SU-DHL-6 (cell line): ENCODE results near the gene NLRP6.
"Not testable (repeated sequence)": the region's sequence is repeated elsewhere in the genome, so short reads cannot be mapped to it uniquely, and the experiment has no call there.

Source experiments
- H2AFZ ChIP-seq: fragments of 200-600 bp; sonication (generic); 2 replicates; pipeline ENCODE4 v1.6.1; 2014; ENCODE audit warnings: low read depth, mild to moderate bottlenecking, moderate library complexity, mixed read lengths, antibody characterized with exemption, low read length; ENCODE audit not compliant: severe bottlenecking
- H3F3A ChIP-seq: fragments of 200-600 bp; shearing (Covaris generic); 2 replicates; pipeline ENCODE4 v1.6.0; 2016; ENCODE audit warnings: antibody characterized with exemption, mild to moderate bottlenecking; ENCODE audit not compliant: insufficient read depth
- H3K27ac ChIP-seq: fragments of 200-600 bp; sonication (generic); 2 replicates; pipeline ENCODE4 v1.5.1; 2016; ENCODE audit warnings: low read depth, mild to moderate bottlenecking, low read length, moderate library complexity, mixed read lengths
- H3K27me3 ChIP-seq: fragments of 200-600 bp; sonication (generic), shearing (Covaris generic); 2 replicates; pipeline ENCODE4 v1.6.0; 2014; ENCODE audit warnings: mild to moderate bottlenecking, low read length
- H3K36me3 ChIP-seq: fragments of 200-600 bp; sonication (generic); 2 replicates; pipeline ENCODE4 v1.6.1; 2014; ENCODE audit warnings: mild to moderate bottlenecking, low read length, mixed read lengths
- H3K4me2 ChIP-seq: fragments of 300-600, 200-600 bp; shearing (Covaris generic), sonication (generic); 2 replicates; pipeline ENCODE4 v1.6.0; 2014; ENCODE audit warnings: low read length, low read depth, mild to moderate bottlenecking; ENCODE audit not compliant: poor library complexity, severe bottlenecking
- H3K4me3 ChIP-seq: fragments of 200-600 bp; sonication (generic); 2 replicates; pipeline ENCODE4 v1.5.1; 2014; ENCODE audit warnings: antibody characterized with exemption, low read length, mild to moderate bottlenecking, mixed read lengths; ENCODE audit not compliant: insufficient read depth, poor library complexity, severe bottlenecking
- H3K79me2 ChIP-seq: fragments of 200-600 bp; sonication (generic); 2 replicates; pipeline ENCODE4 v1.6.1; 2014; ENCODE audit warnings: mild to moderate bottlenecking, low read length, moderate library complexity; ENCODE audit not compliant: insufficient read depth
- H3K9ac ChIP-seq: fragments of 200-600 bp; sonication (generic); 2 replicates; pipeline ENCODE4 v1.7.0; 2014; ENCODE audit warnings: mild to moderate bottlenecking, low read length
- H3K9me2 ChIP-seq: fragments of 200-600 bp; sonication (generic); replicated peaks from 2 replicates; pipeline ENCODE4 v1.6.1; 2014; ENCODE audit warnings: low read length; ENCODE audit not compliant: insufficient read depth
- H3K9me3 ChIP-seq: fragments of 200-600 bp; sonication (generic); 2 replicates; pipeline ENCODE4 v1.6.1; 2014; ENCODE audit warnings: low read length, mixed read lengths; ENCODE audit not compliant: insufficient read depth
- H4K20me1 ChIP-seq: fragments of 200-600 bp; sonication (generic); 2 replicates; pipeline ENCODE4 v1.6.1; 2014; ENCODE audit warnings: low read depth, mild to moderate bottlenecking, antibody characterized with exemption, low read length, moderate library complexity, mixed read lengths
- EZH2phosphoT487 ChIP-seq: fragments of 200-600 bp; sonication (generic), shearing (Covaris generic); conservative IDR thresholded peaks from 2 replicates; pipeline ENCODE4 v1.6.1; 2018; ENCODE audit warnings: mild to moderate bottlenecking, antibody characterized with exemption, low read length, moderate library complexity, mixed read lengths

Gene NLRP6

DNA sequence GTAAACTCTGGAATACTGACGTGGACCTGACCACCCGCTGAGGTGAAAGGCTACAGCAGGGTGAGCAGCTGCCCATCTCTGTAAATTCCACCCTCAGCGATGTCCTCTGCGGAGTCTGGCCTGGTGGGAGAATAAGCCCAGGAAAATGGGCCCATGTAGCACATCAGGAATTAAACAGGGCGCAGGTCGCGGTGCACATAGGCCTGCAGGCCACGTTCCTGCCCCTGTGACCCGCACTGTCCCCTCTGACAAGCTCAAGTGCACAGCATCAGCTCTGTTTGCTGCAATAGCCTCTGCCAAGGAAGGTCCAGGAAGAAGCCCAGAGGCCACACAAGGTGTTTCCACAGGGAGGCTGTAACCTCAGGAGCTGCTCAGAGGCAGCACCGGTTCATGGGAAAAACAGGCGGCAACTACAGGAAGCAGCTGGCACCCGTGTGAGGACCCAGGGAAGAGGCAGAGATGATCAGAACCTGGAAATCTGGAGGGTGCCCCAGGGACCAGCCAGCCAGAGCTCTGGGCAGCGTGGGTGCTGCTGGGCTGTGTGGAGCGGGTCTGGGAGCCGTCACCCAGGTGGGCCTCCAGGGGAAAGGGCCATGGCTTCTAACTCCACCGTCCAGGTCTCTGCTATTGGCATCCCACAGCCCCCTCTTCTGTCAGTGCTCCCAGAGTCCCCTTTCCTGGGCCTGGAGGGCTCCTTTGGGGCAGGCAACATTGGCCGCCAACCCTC, 28.6 kb downstream of the NLRP6 start:
- Histone ChIP-seq H3K27ac (no peak overlapping the region), H3K4me2 (no peak overlapping the region), H3K4me3 (no peak overlapping the region), H3K36me3 (no peaks in the 10 kb centered on the region), H3K79me2 (no peaks in the 10 kb centered on the region), H3K9ac (no peak overlapping the region), H3K27me3 (no peaks in the 10 kb centered on the region), H2AFZ (no peak overlapping the region), H3K9me2 (no peaks in the 10 kb centered on the region), H3K9me3 (no peaks in the 10 kb centered on the region), H3F3A (no peaks in the 10 kb centered on the region; the same call in 1 of the 2 replicates), H4K20me1 (no peaks in the 10 kb centered on the region)
- TF ChIP-seq EZH2phosphoT487, result no peak

DNA sequence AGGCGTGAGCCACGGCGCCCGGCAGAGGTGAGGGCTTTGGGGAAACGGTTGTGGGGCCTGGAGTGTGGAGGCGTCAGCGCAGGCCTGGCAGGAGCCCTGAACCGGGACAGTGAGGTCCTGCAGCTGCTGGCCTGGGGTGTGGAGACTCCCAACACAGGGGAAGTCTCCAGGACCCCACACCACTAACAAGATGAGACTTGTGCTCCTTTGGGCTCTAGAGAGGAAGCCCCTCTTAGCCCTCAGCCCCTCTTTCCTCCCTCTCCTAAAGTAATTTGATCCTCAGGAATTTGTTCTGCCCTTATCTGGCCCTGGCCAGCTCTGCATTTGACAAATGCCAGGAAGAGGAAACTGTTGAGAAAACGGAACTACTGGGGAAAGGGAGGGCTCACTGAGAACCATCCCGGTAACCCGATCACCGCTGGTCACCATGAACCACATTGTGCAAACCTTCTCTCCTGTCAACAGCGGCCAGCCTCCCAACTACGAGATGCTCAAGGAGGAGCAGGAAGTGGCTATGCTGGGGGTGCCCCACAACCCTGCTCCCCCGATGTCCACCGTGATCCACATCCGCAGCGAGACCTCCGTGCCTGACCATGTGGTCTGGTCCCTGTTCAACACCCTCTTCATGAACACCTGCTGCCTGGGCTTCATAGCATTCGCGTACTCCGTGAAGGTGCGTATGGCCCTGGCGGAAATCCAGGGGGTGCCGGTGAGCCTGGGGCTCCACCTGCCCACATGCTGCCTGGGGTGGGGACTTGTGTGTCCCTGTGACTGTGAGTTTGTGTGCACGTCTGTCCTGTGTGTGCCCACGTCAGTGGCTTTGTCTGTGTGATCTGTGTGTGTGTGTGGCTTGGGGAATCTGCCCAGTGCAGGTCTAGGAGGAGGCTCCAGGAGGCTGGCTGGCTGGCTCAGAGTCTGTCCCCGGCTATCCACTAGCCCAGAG, 29.8 kb downstream of the NLRP6 start, which contains the start of gene IFITM2:
TSS of gene IFITM2 (plus strand) at position 51 of the 943 bp plus-strand sequence. CDS start at position 428, 377 bp downstream.
- Histone ChIP-seq H3K4me2 (peak within 1 kb of the TSS; percentile 34), H2AFZ (peak within 1 kb of the TSS; percentile 15), H3K9ac (peak within 1 kb of the TSS; percentile 15; the same call in 1 of the 2 replicates)
- not testable (repeated sequence) for H3K36me3 ChIP-seq, H3K27ac ChIP-seq, H3F3A ChIP-seq, H3K9me3 ChIP-seq, H3K79me2 ChIP-seq, H3K27me3 ChIP-seq, H3K4me3 ChIP-seq, H4K20me1 ChIP-seq, H3K9me2 ChIP-seq

DNA sequence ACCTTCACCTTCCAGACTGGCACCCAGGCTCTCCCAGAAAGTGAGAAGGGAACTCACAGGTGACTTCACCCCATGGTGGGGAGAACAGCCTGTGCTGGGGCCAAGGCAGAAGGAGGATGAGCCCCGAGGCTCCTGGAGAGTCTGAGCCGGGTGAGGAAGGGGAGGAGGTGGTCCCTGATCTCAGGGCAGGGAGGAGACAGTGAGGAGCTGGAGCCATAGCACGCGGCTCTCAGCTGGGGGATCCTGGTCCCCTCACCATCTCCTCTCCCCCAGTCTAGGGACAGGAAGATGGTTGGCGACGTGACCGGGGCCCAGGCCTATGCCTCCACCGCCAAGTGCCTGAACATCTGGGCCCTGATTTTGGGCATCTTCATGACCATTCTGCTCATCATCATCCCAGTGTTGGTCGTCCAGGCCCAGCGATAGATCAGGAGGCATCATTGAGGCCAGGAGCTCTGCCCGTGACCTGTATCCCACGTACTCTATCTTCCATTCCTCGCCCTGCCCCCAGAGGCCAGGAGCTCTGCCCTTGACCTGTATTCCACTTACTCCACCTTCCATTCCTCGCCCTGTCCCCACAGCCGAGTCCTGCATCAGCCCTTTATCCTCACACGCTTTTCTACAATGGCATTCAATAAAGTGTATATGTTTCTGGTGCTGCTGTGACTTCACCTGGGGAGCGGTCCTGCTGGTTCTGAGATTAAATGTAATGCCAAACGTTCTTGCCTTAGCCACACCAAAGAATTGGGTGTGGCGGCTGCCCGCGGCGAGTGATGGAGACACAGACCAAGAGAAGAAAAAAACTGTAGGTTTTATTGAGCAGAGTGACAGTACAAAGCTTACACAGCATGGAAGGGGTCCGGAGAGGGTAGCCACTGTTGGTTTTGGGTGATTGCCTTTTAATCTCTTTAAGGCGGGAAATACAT, 30.8 kb downstream of the NLRP6 start:
- not testable (repeated sequence) for H3K9ac ChIP-seq, H4K20me1 ChIP-seq, H3F3A ChIP-seq, H3K9me2 ChIP-seq, H2AFZ ChIP-seq, H3K4me3 ChIP-seq, H3K27me3 ChIP-seq, H3K36me3 ChIP-seq, H3K27ac ChIP-seq, H3K79me2 ChIP-seq, H3K9me3 ChIP-seq
- peak overlapping the region; percentile 9 for H3K4me2 ChIP-seq

DNA sequence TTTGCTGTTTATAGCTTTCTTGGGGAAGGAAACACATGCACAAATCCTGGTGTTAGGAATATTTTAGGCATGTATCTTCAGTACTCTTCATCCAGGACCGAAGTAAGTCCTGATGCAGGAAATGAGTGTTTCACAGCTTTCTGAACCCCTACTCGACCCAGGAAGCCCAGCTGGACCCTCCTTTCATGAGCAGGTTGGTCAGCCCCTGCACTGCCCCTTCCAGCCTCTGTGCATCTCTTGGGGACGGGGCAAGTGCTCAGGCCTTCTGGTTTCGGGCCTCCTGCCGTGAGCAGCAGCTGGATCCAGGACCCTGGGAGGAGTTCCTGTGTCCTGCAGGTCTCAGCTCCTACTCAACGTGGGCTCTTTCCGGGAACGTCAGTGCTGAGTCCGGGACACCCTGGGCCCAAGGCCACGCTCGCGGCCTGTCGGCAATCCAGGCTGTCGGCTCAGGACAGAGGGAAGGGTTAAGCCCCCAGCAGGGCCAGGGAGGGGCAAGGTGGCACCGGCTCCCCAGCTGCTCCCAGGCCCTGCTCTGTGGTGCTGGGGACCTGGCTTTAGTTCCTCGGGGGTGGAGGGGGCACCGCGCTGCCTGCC, 31.9 kb downstream of the NLRP6 start:
- not testable (repeated sequence) for H3F3A ChIP-seq, H3K79me2 ChIP-seq, H3K36me3 ChIP-seq, H3K27ac ChIP-seq, H3K4me2 ChIP-seq, H3K9ac ChIP-seq, H3K9me2 ChIP-seq, H3K9me3 ChIP-seq, H4K20me1 ChIP-seq, H3K27me3 ChIP-seq, H2AFZ ChIP-seq, H3K4me3 ChIP-seq

DNA sequence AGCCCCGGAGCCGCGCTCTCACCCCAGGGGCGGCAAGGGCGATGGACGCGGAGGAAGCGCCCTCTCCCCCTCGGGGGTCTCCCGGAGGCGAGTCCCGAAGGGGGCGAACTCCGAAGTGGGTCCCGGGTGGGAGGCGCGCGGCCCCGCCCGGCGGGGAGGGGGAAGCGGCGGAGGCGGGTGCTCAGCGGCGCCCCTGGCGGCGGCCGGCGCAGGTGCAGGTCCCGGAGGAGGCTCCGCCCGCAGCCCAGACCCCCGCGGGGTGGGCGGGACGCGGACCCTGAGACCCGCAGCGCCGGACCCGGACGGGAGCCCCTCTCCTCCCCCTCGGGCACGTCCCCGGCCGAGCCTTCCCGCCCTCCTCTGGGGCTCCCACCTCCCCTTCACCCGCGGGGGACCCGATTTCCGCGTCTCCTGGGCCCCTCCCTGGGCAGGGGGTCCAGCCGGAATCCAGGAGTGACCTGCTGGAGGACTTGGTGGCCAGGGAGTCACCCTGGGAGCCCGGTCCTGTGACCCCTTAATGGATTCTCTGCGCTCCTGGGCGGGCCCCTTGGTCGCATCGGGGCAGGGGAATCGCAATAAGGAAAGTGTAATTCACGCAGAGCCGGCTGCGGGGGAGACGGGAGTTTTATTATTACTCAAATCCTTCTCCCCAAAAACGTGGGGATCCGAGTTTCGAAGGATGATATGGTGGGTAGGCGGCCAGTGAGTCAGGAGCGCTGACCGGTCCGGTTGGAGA, 33.0 kb downstream of the NLRP6 start:
- not testable (repeated sequence) for H3F3A ChIP-seq, H4K20me1 ChIP-seq, H3K27me3 ChIP-seq, H3K9me2 ChIP-seq, H3K9ac ChIP-seq, H3K9me3 ChIP-seq, H3K4me2 ChIP-seq, H3K27ac ChIP-seq, H2AFZ ChIP-seq, H3K79me2 ChIP-seq, H3K4me3 ChIP-seq, H3K36me3 ChIP-seq
